GM12892 (cell line): Measurements from ENCODE around the gene NHLRC1.

Experiments used
- POLR2A ChIP-seq: IDR thresholded peaks from 2 replicates; pipeline ENCODE4 v1.6.1; 2011; ENCODE audit warnings: low read depth, low read length, control low read depth
- POLR2AphosphoS5 ChIP-seq: IDR thresholded peaks from 2 replicates; pipeline ENCODE4 v1.6.1; 2011; ENCODE audit warnings: low read depth, low read length, control low read depth
- TAF1 ChIP-seq: IDR thresholded peaks from 2 replicates; pipeline ENCODE4 v1.6.1; 2011; ENCODE audit warnings: low read depth, mild to moderate bottlenecking, control low read depth, low read length, borderline replicate concordance

DNA sequence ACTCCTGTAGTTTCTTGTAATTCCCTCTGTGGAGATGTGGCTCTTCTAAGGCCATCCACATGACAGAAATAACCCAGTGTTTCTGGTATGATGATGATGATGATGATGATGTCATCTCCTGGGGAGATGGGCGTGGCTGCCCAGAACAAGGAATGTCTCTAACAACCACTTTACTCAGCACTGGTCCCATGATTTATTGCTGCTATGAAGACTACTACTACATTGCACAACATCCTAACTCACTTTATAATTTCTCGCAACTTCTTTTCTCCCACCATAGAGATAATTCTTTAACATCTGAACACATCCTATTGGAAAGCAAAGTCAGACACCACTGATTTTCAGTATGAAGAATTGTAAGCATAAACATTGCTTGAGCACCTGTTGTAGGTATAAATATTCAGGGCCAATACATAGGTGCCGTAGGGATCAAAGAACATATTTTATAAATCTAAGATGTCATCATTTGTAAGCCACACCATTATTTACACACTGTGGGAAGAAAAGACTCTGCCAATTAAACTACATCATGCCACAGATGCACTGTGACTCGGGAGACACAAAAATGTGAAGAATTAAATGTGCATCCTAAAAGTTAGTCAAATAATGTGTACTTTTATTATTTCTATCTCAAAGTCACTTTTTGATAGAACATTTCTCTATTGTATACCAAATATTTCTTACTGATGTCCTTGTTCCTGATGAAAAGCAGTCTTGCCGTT, 26.0 kb upstream of the NHLRC1 start:
- TF ChIP-seq POLR2AphosphoS5, result no peak
- TF ChIP-seq POLR2A, result no peak
- no peak for TF ChIP-seq TAF1
